DOHH2 (cell line): ENCODE data around the gene GABRG3.

Source experiments
- EZH2phosphoT487 ChIP-seq: fragments of 200-600 bp; sonication (generic); IDR thresholded peaks from 2 replicates; pipeline ENCODE4 v1.6.1; 2017; ENCODE audit warnings: borderline replicate concordance, mild to moderate bottlenecking, antibody characterized with exemption, low read length, moderate library complexity, mixed read lengths
- TF ChIP-seq, protein P1 (sequence below): fragments of 200-600 bp; sonication (generic); IDR thresholded peaks from one replicate; pipeline ENCODE4 v1.5.1; 2014; ENCODE audit warnings: antibody characterized with exemption, mild to moderate bottlenecking, low read depth, low read length; ENCODE audit not compliant: poor library complexity, severe bottlenecking

DNA sequence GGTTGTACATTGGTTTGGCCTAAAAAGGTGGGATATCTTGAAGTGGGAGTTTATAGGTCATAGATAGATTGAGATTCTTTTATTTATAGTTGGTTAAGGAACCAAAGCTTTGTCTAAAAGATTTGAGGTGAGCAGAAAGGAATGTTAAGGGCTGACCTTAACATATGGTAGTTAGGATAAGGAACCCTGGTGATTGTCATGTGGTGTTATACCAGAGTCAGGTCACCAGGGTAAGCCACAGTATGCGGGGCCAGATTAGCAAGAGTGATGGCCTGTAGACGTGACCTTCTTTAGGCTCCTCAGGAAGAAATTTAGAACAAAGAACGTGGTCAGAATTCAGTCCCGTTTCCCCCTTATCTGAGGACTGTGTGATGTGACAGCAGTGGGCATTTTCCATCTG lies 249.2 kb downstream of the GABRG3 start:
- TF ChIP-seq, protein P1, sequence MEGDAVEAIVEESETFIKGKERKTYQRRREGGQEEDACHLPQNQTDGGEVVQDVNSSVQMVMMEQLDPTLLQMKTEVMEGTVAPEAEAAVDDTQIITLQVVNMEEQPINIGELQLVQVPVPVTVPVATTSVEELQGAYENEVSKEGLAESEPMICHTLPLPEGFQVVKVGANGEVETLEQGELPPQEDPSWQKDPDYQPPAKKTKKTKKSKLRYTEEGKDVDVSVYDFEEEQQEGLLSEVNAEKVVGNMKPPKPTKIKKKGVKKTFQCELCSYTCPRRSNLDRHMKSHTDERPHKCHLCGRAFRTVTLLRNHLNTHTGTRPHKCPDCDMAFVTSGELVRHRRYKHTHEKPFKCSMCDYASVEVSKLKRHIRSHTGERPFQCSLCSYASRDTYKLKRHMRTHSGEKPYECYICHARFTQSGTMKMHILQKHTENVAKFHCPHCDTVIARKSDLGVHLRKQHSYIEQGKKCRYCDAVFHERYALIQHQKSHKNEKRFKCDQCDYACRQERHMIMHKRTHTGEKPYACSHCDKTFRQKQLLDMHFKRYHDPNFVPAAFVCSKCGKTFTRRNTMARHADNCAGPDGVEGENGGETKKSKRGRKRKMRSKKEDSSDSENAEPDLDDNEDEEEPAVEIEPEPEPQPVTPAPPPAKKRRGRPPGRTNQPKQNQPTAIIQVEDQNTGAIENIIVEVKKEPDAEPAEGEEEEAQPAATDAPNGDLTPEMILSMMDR = no peak
- TF ChIP-seq EZH2phosphoT487 = no peak
